WTC11 (cell line): ENCODE data around the gene SLC28A1. TPM values are rescaled to one million over a fixed set of nuclear protein-coding genes. Genes with fewer than 3 reads are reported as not detected.

Source experiments
- ATAC-seq: fragments of 200-7000 bp; cut with Tn5 transposase; 2 replicates; pipeline ENCODE4 v1.10.0; 2021; ENCODE audit warnings: mild to moderate bottlenecking, moderate library complexity
- CTCF ChIA-PET: fragments of 300-600 bp; sonication (Branson Sonifier 250); formaldehyde crosslinking; loops from one replicate; lab custom pipeline; 2021; ENCODE audit warnings: antibody characterized with exemption; lab: Charles Lee
- POLR2A ChIA-PET: fragments of 350-600 bp; sonication (Branson Sonifier 250); formaldehyde crosslinking; loops from one replicate; lab custom pipeline; 2021; ENCODE audit warnings: antibody characterized with exemption; lab: Charles Lee
- DNase-seq: peaks from one replicate; pipeline ENCODE4 v3.0.0; 2021; ENCODE audit warnings: low spot score
- H3K27ac Mint-ChIP-seq: 2 replicates; pipeline ENCODE4 v1.8.0; 2021; ENCODE audit warnings: mixed read lengths
- H3K27me3 Mint-ChIP-seq: 2 replicates; pipeline ENCODE4 v1.8.0; 2021; ENCODE audit warnings: low read depth, mild to moderate bottlenecking, moderate library complexity, mixed read lengths
- H3K36me3 Mint-ChIP-seq: 2 replicates; pipeline ENCODE4 v1.8.0; 2021; ENCODE audit warnings: mixed read lengths
- H3K4me1 Mint-ChIP-seq: 2 replicates; pipeline ENCODE4 v1.8.0; 2022; ENCODE audit warnings: mixed read lengths
- H3K4me3 Mint-ChIP-seq: 2 replicates; pipeline ENCODE4 v1.8.0; 2021; ENCODE audit warnings: mild to moderate bottlenecking, moderate library complexity, mixed read lengths
- H3K9me3 Mint-ChIP-seq: 2 replicates; pipeline ENCODE4 v1.8.0; 2021; ENCODE audit warnings: mixed read lengths
- E2F5 ChIP-seq: sonication (generic); formaldehyde crosslinking; IDR thresholded peaks from 2 replicates; pipeline ENCODE4 v1.8.1; 2022; ENCODE audit warnings: mild to moderate bottlenecking, moderate library complexity, missing genetic modification reagents
- ESRRA ChIP-seq: sonication (generic); formaldehyde crosslinking; IDR thresholded peaks from 2 replicates; pipeline ENCODE4 v1.8.1; 2022; ENCODE audit warnings: mild to moderate bottlenecking, missing genetic modification reagents, borderline replicate concordance
- GABPB1 ChIP-seq: sonication (generic); formaldehyde crosslinking; IDR thresholded peaks from 2 replicates; pipeline ENCODE4 v1.8.1; 2023; ENCODE audit warnings: mild to moderate bottlenecking, missing genetic modification reagents
- GRHL2 ChIP-seq: fragments of 250-450 bp; sonication (Bioruptor Pico); IDR thresholded peaks from 2 replicates; pipeline ENCODE4 v1.8.0; 2022; ENCODE audit warnings: mild to moderate bottlenecking, moderate library complexity; ENCODE audit not compliant: insufficient replicate concordance, severe bottlenecking
- HMGA2 ChIP-seq: fragments of 250-450 bp; sonication (Bioruptor Pico); IDR thresholded peaks from 2 replicates; pipeline ENCODE4 v1.4.0; 2021; ENCODE audit warnings: mild to moderate bottlenecking, moderate library complexity
- HMGXB4 ChIP-seq: sonication (generic); formaldehyde crosslinking; IDR thresholded peaks from 2 replicates; pipeline ENCODE4 v1.8.1; 2023; ENCODE audit warnings: mild to moderate bottlenecking, moderate library complexity, missing genetic modification reagents
- JAZF1 ChIP-seq: fragments of 250-450 bp; sonication (Bioruptor Pico); IDR thresholded peaks from 2 replicates; pipeline ENCODE4 v1.9.0; 2021; ENCODE audit warnings: moderate library complexity, mild to moderate bottlenecking, inconsistent platforms
- MYBL2 ChIP-seq: sonication (generic); formaldehyde crosslinking; IDR thresholded peaks from 2 replicates; pipeline ENCODE4 v1.8.1; 2023; ENCODE audit warnings: mild to moderate bottlenecking, moderate library complexity, missing genetic modification reagents
- SMAD3 ChIP-seq: sonication (generic); formaldehyde crosslinking; IDR thresholded peaks from 2 replicates; pipeline ENCODE4 v1.8.0; 2022; ENCODE audit warnings: missing genetic modification reagents, mild to moderate bottlenecking, borderline replicate concordance
- STAT6 ChIP-seq: sonication (generic); formaldehyde crosslinking; conservative IDR thresholded peaks from 2 replicates; pipeline ENCODE4 v1.8.1; 2023; ENCODE audit warnings: mild to moderate bottlenecking, low read depth, missing genetic modification reagents, moderate library complexity
- TEAD1 ChIP-seq: sonication (generic); formaldehyde crosslinking; IDR thresholded peaks from 2 replicates; pipeline ENCODE4 v1.8.0; 2022; ENCODE audit warnings: mild to moderate bottlenecking, missing genetic modification reagents
- USF1 ChIP-seq: sonication (generic); formaldehyde crosslinking; IDR thresholded peaks from 2 replicates; pipeline ENCODE4 v1.8.0; 2022; ENCODE audit warnings: mild to moderate bottlenecking, missing genetic modification reagents
- ZBTB21 ChIP-seq: sonication (generic); formaldehyde crosslinking; IDR thresholded peaks from 2 replicates; pipeline ENCODE4 v1.8.1; 2023; ENCODE audit warnings: mild to moderate bottlenecking, missing genetic modification reagents, borderline replicate concordance
- ZBTB43 ChIP-seq: sonication (generic); formaldehyde crosslinking; IDR thresholded peaks from 2 replicates; pipeline ENCODE4 v1.8.1; 2023; ENCODE audit warnings: mild to moderate bottlenecking, missing genetic modification reagents
- ZNF138 ChIP-seq: sonication (generic); formaldehyde crosslinking; conservative IDR thresholded peaks from 2 replicates; pipeline ENCODE4 v1.8.1; 2022; ENCODE audit warnings: mild to moderate bottlenecking, moderate library complexity, missing genetic modification reagents
- ZNF219 ChIP-seq: sonication (generic); formaldehyde crosslinking; IDR thresholded peaks from 2 replicates; pipeline ENCODE4 v1.8.0; 2023; ENCODE audit warnings: missing genetic modification reagents, mild to moderate bottlenecking, borderline replicate concordance
- ZNF281 ChIP-seq: sonication (generic); formaldehyde crosslinking; IDR thresholded peaks from 2 replicates; pipeline ENCODE4 v1.8.0; 2023; ENCODE audit warnings: mild to moderate bottlenecking, missing genetic modification reagents
- ZNF416 ChIP-seq: fragments of 250-450 bp; sonication (Bioruptor Pico); IDR thresholded peaks from 2 replicates; pipeline ENCODE4 v1.9.0; 2021; ENCODE audit warnings: mild to moderate bottlenecking, inconsistent platforms
- total RNA-seq: library from RNA; stranded (reverse); gene quantifications from 3 replicates; pipeline ENCODE4 v1.2.3, GENCODE V29; 2021
- TF ChIP-seq, protein P1 (sequence below): sonication (generic); formaldehyde crosslinking; IDR thresholded peaks from 2 replicates; pipeline ENCODE4 v1.8.0; 2022; ENCODE audit warnings: mild to moderate bottlenecking, missing genetic modification reagents
- TF ChIP-seq, protein P2 (sequence below): sonication (generic); formaldehyde crosslinking; IDR thresholded peaks from 2 replicates; pipeline ENCODE4 v1.8.1; 2023; ENCODE audit warnings: mild to moderate bottlenecking, missing genetic modification reagents
- TF ChIP-seq, protein P3 (sequence below): fragments of 200-600 bp; IDR thresholded peaks from 2 replicates; pipeline ENCODE4 v1.8.0; 2022; ENCODE audit warnings: antibody characterized with exemption

SLC28A1 gene
- total RNA-seq, 1 experiment from 2014 or later = not detected

- no peaks in the 10 kb centered on the region for H3K27me3 Mint-ChIP-seq
- DNase-seq (no peak), ATAC-seq (no peak)
- H3K4me1 Mint-ChIP-seq = no peaks in the 10 kb centered on the region
- TF ChIP-seq, protein P1, sequence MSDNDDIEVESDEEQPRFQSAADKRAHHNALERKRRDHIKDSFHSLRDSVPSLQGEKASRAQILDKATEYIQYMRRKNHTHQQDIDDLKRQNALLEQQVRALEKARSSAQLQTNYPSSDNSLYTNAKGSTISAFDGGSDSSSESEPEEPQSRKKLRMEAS (CRISPR knock-in tag) = no peak
- TF ChIP-seq ZNF416 = no peak
- TF ChIP-seq, protein P2, sequence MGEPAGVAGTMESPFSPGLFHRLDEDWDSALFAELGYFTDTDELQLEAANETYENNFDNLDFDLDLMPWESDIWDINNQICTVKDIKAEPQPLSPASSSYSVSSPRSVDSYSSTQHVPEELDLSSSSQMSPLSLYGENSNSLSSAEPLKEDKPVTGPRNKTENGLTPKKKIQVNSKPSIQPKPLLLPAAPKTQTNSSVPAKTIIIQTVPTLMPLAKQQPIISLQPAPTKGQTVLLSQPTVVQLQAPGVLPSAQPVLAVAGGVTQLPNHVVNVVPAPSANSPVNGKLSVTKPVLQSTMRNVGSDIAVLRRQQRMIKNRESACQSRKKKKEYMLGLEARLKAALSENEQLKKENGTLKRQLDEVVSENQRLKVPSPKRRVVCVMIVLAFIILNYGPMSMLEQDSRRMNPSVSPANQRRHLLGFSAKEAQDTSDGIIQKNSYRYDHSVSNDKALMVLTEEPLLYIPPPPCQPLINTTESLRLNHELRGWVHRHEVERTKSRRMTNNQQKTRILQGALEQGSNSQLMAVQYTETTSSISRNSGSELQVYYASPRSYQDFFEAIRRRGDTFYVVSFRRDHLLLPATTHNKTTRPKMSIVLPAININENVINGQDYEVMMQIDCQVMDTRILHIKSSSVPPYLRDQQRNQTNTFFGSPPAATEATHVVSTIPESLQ (CRISPR knock-in tag) = no peak
- TF ChIP-seq E2F5 (CRISPR knock-in tag) = no peak
- no peak for TF ChIP-seq SMAD3 (CRISPR knock-in tag)
- TF ChIP-seq, protein P3, sequence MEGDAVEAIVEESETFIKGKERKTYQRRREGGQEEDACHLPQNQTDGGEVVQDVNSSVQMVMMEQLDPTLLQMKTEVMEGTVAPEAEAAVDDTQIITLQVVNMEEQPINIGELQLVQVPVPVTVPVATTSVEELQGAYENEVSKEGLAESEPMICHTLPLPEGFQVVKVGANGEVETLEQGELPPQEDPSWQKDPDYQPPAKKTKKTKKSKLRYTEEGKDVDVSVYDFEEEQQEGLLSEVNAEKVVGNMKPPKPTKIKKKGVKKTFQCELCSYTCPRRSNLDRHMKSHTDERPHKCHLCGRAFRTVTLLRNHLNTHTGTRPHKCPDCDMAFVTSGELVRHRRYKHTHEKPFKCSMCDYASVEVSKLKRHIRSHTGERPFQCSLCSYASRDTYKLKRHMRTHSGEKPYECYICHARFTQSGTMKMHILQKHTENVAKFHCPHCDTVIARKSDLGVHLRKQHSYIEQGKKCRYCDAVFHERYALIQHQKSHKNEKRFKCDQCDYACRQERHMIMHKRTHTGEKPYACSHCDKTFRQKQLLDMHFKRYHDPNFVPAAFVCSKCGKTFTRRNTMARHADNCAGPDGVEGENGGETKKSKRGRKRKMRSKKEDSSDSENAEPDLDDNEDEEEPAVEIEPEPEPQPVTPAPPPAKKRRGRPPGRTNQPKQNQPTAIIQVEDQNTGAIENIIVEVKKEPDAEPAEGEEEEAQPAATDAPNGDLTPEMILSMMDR = no peak
- no peak for TF ChIP-seq HMGXB4
- no peak for TF ChIP-seq ZBTB43 (CRISPR knock-in tag)
- TF ChIP-seq GABPB1 (CRISPR knock-in tag) = no peak
- no peak for TF ChIP-seq MYBL2 (CRISPR knock-in tag)
- TF ChIP-seq JAZF1 (CRISPR knock-in tag) = no peak
- H3K27ac Mint-ChIP-seq = peak overlapping the region; percentile 16; the same call in 1 of the 2 replicates
- H3K4me3 Mint-ChIP-seq = no peak overlapping the region
- no peaks in the 10 kb centered on the region for H3K36me3 Mint-ChIP-seq
- POLR2A ChIA-PET = no interaction called here
- peaks cover 7% of the 10 kb centered on the region for H3K9me3 Mint-ChIP-seq
- CTCF ChIA-PET = interaction anchor here (0.8 to 1.0 kb wide), 2 partner anchors 10 to 29 kb away, joined by 3 read pairs; no protein-coding TSS in a partner anchor
Observed at GRCh38 chr15:84898761-84899160, 14.3 kb downstream of the SLC28A1 start.

GRCh38 chr15:84899750-84900149 is 15.3 kb downstream of the SLC28A1 start:
- DNase-seq (no peak), ATAC-seq (no peak)
- Mint-ChIP-seq H3K4me3 (no peak overlapping the region), H3K36me3 (no peaks in the 10 kb centered on the region), H3K27me3 (no peaks in the 10 kb centered on the region), H3K27ac (peak overlapping the region; percentile 21; the same call in 1 of the 2 replicates), H3K9me3 (peaks cover 7% of the 10 kb centered on the region), H3K4me1 (no peaks in the 10 kb centered on the region)
- CTCF ChIA-PET = interaction anchor here (1.0 to 1.2 kb wide), 2 partner anchors 22 to 312 kb away, joined by 3 read pairs; no protein-coding TSS in a partner anchor
- POLR2A ChIA-PET = interaction anchor here (0.6 kb wide), 1 partner anchor 467 kb away, joined by 4 read pairs; no protein-coding TSS in a partner anchor
- TF ChIP-seq TEAD1 (CRISPR knock-in tag) (no peak), ZNF219 (CRISPR knock-in tag) (no peak), ESRRA (CRISPR knock-in tag) (no peak), ZNF281 (CRISPR knock-in tag) (no peak), ZNF138 (CRISPR knock-in tag) (no peak), USF1 (CRISPR knock-in tag) (no peak), HMGA2 (no peak), GRHL2 (CRISPR knock-in tag) (no peak), STAT6 (CRISPR knock-in tag) (no peak), ZBTB21 (no peak)
